ENCODE data around the gene AHI1. TPM values are rescaled to one million over a fixed set of nuclear protein-coding genes. Genes with fewer than 3 reads are reported as not detected.

Gene AHI1
- polyA plus RNA-seq, 5 donors: 32.4 to 63.9 (median 55.2) TPM

DNA sequence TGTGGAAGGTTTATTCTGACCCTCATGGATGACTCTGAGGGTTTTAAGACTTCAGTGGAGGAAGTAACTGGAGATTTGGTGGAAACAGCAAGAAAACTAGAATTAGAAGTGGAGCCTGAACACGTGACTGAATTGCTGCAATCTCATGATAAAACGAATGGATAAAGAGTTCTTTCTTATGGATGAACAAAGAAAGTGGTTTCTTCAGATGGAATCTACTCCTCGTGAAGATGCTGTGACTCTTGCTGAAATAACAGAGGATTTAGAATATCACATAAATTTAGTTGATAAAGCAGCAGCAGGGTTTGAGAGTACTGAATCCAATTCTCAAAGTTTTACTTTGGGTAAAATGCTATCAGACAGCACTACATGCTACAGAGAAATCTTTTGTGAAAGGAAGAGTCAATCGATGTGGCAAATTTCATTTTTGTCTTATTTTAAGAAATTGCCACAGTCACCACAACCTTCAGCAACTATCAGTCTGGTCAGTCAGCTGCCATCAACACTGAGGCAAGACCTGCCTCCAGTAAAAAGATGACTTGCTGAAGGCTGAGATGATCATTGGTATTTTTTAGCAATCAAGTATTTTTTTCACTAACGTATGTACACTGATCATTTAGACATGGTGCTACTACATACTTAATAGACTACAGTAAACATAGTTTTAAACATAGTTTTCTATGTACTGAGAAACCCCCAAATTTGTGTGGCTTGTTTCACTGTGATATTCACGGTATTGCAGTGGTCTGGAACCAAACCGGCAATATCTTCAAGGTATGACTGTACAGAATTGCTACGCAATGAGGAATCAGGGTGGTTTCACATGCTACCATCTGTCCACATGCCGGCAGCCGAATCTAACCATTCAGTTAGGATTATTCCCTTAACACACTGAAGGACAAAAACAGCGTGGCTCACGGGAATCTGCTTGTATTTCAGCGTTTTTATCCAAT is 167.4 kb downstream of the AHI1 start:
- no peak for DNase-seq

DNA sequence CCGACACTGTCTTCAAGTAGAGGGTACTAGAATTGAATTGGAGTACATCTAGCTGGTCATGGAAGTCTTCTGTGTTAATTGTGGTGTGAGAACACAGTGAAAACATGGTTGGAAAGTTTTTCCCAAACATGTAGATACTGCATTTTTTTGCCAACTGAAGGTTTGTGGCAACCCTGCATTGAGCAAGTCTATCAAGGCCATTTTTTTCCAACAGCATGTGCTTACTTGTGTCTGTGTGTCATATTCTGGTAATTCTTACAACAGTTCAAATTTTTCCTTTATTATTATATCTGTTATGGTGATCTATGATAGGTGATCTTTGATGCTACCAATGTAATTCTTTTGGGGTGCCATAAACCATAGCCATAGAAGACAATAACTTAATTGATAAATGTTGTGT is 169.4 kb downstream of the AHI1 start:
- no peak for DNase-seq

DNA sequence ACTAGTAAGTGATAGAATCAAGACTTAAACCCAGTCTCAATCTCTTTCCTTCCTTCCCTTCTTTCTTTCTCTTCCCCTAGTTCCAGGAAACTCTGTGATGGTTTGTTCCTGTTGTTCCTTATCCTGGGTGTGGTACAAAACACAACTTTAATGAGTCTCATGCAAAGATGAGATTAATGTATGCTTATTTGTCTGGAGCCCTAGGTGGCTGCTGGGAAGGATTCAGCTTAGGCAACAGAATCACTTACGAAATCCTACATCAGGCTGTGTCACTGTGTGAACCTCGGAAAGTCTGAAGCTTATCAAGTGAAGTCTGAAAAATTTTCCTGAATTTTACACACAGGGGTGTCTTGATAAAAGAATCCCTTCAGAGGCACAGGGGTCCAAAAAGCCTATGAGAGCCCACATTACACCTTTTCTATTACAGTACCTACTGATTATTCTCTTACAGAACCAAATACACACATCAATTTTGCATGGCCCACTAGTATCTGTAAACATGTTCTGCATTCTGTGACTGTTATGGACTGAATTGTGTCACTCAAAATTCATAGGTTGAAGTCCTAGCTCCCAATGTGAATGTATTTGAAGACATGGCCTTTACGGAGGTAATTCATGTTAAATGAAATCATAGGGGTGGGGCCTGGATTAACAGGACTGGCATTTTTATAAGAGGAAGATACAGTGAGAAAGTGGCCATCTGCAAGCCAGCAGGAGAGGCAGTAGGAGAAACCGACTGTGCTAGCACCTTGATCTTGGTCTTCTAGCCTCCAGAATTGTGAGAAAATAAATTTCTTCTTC is 171.7 kb downstream of the AHI1 start:
- DNase-seq: no peak

DNA sequence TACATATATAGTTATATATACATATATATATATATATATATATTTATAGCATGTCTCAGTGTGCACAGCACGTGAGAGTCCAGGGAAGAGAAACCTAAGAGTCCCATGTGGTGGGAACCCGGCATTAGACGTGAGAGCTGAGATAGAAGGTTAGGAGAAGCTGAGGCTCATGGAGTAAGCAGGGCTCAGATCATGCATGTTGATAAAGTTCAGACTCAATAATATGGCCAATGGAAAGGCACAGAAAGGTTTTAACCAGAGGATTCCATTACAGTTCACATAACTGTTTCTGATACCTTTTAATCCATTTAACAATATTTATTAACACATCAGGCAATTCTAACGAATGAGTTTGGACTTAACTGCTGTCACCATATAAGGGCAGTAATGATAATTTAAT is 173.0 kb downstream of the AHI1 start:
- DNase-seq: no peak

DNA sequence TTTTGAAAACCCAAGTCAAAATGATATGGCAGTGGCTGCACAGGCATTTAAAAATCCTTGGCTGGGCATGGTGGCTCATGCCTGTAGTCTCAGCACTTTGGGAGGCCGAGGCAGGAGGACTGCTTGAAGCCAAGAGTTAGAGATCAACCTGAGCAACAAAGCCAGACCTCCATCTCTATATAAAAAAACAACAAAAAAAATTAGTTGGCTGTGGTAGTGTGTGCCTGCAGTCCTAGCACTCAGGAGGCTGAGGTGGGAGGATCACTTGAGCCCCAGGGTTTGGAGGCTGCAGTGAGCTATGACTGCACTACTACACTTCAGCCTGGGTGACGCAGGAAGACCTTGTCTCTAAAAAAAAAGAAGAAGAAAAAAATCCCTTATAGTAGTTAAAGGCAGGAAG is 173.6 kb downstream of the AHI1 start:
- no peak for DNase-seq

DNA sequence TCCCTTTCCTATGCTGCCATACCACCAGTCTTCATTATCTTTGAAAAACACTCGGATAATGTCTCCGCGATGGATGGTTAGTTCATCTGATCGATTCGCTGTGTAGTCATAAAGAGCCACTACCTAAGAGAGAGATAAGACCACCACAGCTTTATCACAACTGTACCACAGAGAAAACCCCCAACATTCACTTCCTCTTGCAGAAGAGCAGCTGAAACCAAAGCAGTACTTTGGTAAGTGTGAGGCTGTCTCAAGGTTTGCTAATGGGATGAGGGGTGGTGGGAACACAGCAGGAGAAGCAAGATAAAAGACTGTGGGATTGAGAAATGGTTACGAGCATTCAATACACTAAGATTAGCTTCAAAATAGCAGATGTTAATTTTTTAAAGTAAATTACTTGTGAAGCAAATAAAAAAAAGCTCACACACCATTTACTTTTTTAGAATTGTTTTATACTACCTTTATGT is 174.3 kb downstream of the AHI1 start:
- no peak for DNase-seq

DNA sequence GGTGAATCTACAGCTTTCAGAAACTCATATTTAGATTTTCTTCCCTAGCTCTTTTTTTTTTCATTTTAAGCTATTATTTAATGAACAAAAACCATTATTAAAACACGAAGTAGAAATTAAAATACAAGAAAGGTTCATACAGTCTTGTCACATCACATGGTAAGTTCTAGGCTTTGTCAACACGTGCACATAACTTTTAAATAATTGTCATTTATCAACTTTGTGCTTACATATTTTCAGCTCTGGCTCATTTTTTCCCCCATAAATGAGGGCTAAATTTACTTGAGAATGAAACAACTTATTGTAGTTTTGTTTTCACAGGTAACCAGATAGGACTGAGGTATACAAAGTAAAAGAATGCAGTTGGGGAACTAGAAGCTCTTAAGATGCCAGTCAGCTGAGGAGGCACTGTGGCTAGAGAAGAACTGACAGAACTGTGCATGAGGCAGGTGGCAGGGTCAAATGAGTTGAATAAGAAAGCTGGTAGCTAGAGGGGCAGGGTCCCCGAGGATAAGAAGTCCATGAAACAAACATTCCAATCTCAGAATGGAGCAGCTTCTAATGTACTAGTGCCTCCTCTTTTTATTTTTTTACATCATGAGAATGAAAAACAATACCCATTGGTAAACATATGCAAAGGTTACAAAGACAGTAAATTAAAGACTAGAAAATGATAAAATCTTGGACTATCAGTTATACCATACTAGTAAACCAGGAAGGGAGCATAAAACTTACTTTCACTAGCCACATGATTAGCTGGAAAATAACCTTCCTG is 174.9 kb downstream of the AHI1 start:
- no peak for DNase-seq

DNA sequence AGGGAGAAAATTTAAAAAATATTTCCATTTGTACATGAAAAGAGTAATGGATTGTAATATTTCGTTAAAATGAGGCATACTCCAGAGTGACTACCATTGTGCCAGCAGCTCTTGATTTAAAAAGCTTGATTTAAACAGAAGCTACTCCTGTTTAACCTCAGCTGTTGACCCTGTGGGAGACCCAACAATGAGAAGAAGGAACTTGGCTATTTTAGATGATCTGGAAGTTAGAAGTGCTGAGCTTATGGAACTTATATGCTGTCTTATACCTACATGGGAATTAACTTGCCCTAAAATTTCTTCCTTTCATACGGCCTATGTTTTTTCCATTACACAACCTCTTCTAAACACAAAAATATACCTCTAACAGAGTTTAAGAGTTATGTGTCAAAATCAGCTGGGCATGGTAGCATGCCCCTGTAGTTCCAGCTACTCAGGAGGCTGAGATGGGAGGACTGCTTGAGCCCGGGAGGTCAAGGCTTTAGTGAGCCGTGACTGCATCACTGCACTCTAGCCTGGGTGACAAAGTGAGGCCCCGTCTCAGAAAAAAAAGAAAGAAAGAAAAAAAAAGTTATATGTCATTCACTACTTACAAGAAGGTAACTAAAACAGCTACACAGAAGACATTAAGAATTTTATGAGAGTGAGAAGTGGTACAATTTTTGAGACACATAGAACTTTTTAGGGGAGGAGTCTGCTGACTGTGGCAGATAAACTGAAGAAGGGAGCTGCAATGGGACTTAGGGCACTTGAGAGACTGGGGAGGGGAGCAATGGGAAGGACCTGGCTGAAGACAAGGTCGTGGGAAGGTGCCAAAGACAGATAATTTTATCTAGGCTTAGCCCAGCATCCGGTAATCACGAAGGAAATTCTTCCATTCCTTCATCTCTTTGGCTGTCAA is 176.6 kb downstream of the AHI1 start:
- no peak for DNase-seq

DNA sequence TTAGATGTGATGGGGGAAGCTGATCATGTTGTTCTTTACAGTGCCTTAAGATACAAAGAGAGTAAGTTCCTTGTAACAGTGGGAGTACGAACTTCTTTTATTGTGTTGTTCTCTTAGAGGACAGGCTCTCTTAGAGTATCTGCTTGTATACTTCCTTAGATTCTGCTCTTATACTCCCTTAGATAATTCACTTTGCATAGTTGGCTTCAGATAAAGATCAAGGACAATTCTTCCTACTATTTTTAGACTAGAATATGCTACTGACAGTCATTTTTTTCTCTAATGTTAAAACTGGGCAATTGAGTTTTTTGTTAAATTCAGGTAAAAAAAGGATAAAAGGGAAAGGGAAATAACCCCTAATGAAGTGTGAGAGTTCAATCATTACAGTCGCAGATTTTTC is 177.7 kb downstream of the AHI1 start:
- no peak for DNase-seq

DNA sequence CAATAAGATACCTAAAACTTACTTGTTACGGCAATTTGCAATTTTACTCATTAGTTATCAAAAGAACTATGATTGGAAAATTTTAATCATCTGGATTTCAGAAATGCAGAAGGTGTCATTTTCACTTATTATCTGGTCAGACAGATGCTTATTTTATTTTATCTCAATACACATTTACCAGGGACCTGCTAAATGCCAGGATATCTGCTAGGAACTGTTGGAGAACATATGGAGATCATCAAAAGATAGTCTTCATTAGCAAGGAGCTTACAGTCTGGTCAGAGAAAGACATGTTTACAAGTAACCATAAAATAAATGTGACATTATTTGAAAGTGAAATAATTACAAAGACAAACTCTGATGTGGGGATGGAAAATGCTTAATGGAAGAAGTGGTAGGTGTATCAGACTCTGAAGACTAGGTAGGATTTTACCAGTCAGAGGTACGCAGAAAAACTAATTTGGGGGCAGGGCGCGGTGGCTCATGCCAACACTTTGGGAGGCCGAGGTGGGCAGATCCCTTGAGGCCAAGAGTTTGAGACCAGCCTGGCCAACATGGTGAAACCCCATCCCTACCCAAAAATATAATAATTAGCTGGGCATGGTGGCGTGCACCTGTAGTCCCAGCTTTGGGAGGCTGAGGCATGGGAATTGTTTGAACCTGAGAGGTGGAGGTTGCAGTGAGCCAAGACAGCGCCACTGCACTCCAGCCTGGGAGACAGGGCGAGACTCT is 178.6 kb downstream of the AHI1 start:
- no peak for DNase-seq

DNA sequence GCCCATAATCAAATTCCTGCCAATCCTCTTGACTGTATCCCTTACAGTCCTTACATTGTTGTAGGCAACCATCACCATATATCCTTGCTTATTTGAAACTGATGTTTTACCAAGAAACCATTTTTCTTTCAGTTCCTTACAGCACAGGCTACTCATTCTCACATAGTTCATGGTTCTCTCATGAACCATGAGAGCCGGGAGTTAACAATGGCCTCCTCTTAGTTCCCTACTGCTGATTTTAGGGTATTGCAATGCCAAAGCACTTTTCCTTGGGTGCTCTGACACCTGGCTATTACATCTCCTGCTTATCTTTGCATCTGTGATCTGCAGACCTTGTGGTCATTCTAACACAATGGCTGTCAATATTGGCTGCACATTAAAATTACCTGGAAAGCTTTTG is 183.0 kb downstream of the AHI1 start:
- DNase-seq: no peak

DNA sequence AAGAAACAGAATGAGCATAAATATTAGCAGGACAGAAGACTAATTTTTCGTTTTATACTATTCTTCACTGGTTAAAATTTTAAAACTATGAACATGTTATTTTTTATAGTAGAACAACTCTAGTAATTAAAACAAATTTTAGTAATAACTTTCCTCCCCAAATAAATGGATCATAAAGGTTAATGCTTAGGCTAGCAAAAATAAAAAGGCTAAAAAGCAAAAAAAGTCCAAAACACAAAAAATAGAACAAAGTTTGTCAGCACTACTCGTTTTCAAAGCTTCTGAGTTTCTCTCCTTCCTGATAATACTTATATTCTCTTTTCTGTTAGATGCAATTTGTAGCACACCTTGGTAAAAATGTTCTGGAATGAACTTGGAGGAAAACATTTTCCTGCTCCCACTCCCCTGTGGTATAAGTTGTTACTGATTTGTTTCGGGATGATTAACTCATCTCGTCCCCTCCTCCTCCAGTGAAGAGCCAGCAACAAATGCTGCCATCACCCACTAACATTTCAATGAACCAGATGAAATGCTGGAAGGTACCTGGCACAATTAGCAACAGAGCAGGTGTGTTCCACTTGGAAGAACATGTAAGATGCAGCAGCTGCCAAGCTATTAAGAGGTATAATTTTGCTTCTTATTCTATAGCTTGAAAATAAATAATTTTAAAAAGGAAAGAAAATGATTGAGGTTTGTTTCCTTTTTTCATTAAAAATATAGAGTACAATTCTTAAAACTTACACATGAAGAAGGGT is 185.9 kb downstream of the AHI1 start:
- no peak for DNase-seq

DNA sequence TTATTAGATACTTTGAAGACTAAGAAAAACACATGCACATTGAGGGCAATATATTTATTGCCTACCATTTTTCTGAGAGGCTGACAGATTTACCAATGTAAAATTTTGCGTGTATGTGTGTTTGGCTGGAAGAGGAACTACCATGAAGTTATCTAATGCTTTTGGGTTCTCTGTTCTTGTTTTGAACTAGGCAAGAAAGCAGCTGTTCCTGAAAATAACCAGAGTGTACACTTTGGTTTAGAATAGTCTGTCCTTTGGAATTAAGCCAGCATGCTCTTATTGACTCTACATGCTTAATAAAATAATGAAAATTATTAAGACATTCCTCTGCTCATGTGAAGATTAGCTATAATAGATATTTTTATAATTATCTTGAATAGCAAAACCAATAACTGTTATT is 187.2 kb downstream of the AHI1 start:
- no peak for DNase-seq

DNA sequence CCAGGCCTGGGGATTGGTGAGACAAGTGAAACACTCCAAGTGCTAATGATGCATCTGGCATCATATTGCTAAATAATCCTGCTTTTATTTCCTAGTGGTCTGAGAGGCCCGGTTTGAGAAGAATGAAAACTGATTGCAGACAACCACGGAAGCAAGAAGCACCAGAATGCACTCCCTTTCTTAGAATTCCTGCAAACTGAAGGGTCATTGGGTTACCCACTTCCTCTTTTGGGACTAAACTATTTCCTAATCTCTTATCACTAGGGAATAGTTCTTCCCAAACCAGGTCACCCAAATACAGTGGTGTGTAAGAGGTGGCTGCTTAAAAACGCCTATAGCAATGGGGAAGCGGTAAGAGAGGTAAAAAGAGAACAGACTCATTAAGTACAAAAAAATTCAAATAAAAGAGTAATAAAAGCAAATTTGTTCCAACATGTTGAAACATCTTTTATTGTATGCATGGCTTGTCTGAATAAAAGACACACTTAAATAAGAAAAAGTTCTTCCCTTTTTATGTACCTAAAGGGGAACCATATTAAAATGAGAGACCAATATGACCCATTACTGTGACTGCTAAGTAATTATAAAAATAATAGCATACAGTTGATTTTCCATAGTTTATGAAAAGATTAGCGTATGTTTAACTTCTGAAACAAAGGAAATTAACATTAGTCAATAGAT is 190.7 kb downstream of the AHI1 start:
- DNase-seq: no peak

DNA sequence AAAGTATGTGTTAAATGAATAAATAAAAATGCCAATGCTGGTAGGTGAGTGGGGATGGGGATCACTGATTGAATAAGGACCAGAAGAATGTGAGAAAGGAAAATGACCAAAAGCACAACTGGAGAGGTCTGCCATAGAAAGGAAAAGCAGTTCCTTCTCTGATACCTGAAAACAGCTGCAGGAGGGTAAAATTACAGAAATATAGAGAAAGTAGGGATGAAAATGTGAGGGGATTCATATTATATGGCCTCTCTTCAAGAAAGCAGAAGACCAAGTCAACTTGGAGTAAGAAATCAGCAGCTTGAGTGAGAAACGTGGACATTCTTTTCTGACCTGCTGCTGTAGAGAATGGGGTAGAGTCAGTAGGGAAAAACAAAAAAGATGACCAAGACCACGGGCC is 191.4 kb downstream of the AHI1 start:
- no peak for DNase-seq

DNA sequence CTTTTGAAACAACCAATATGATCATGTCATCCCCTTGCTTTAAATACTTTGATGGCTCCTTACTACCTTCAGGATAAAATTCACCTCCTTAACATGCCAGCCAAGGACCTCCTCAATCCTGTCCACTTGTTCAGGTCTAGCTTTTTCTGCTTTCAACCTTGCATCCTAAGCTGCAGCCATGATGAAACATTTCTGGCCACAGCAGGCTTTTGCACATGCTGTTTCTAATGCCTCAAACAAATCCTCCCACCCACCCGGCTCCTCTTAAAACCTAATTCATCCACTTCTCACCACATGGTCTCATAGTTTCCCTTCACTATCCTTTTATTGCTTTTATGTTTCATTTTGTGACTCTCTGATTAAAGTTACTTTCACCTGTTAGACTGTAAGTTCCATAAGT is 191.9 kb downstream of the AHI1 start:
- no peak for DNase-seq

DNA sequence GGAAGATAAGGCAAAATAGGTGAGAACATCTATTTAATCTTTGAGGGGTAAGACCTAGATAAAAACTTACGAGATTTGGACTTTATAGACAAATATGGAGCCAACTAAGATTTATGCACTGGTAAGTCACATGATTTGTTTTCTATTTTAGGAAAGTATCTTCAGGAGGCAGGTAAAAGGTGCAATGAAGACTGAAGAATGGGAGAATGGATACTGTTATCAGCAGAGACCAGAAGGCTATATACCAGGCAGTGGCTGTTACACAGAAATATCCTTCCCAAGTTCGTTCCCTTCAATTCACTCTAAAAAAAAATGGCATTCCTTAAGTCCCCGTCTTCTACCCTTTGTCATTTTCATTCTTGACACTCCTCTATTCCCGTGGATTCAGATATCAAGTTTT is 192.7 kb downstream of the AHI1 start:
- no peak for DNase-seq

DNA sequence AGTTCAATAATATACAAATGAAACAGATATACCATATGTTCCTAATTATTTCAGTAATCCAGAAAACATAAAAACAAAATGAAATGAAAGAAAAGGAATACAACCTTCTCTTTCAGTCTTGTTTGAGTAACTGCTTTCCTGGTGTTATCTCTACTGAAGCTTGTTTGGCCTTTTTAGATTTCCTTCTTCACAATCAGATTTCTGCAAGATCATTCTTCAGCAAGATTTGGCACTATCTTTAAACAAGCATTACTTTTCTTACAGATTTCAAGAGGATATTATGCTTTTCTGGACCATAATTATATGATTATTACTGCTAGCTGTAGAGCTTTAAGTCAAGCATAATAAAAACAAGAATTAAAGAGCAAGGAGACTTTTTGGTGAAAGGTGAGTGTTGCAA is 196.2 kb downstream of the AHI1 start:
- no peak for DNase-seq

DNA sequence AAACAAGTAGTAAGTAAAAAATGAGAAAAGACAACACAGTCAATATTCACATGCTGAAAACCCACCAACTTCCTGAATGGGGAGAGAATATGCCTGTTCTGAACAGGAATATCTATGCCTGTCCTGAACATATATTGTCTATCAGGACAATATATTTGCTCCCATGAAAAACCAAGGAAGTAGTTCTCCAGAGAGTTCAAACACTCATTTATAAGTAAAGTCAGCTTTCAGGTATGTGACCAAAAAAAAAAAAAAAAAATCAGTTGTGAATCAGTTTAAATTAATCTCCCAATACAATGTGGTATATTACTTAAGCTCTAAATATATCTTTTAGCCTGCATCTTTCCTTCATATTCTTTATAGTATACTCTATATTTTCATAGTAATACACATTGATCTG is 197.0 kb downstream of the AHI1 start:
- DNase-seq: no peak
